Spleen (tissue), 11 donors: Measurements from ENCODE around the gene ARSG. TPM values are rescaled to one million over a fixed set of nuclear protein-coding genes. Genes with fewer than 3 reads are reported as not detected.

Experiments used
- DNase-seq: peaks from one replicate; pipeline ENCODE4 v3.0.0-alpha.2; 2020
- H3K27ac ChIP-seq, 8 donors: fragments of 200-600 bp; sonication (generic) in 7 of 8; 1 replicate in 4 of 8; 2 replicates in 4 of 8; pipeline versions ENCODE4 v1.5.0 to v1.8.0; 2016 to 2021; ENCODE audit warnings: inconsistent platforms in 4 of 8, mild to moderate bottlenecking in 4 of 8, moderate library complexity in 1 of 8
- H3K27me3 ChIP-seq, 7 donors: fragments of 200-600 bp; sonication (generic) in 6 of 7; replicated peaks in 1 of 7; 1 replicate in 4 of 7; 2 replicates in 3 of 7; pipeline versions ENCODE4 v1.5.0 to v1.8.0; 2016 to 2021; ENCODE audit warnings: inconsistent platforms in 3 of 7, mild to moderate bottlenecking in 1 of 7
- H3K36me3 ChIP-seq, 6 donors: fragments of 200-600 bp; sonication (generic) in 5 of 6; 1 replicate in 4 of 6; 2 replicates in 2 of 6; pipeline versions ENCODE4 v1.5.0 to v1.8.0; 2016 to 2021; ENCODE audit warnings: inconsistent platforms in 2 of 6
- H3K4me1 ChIP-seq, 6 donors: fragments of 200-600 bp; sonication (generic) in 5 of 6; 1 replicate in 3 of 6; 2 replicates in 3 of 6; pipeline versions ENCODE4 v1.5.0 to v1.8.0; 2016 to 2021; ENCODE audit warnings: inconsistent platforms in 3 of 6
- H3K4me3 ChIP-seq, 8 donors: fragments of 200-600 bp; sonication (generic) in 7 of 8; 1 replicate in 4 of 8; 2 replicates in 4 of 8; pipeline versions ENCODE4 v1.5.0 to v1.8.0; 2016 to 2021; ENCODE audit warnings: inconsistent platforms in 4 of 8, mild to moderate bottlenecking in 4 of 8, moderate library complexity in 2 of 8
- H3K9me3 ChIP-seq, 8 donors: fragments of 200-600 bp; sonication (generic) in 7 of 8; 1 replicate in 4 of 8; 2 replicates in 4 of 8; pipeline versions ENCODE4 v1.5.0 to v1.8.0; 2016 to 2021; ENCODE audit warnings: inconsistent platforms in 4 of 8
- CTCF ChIP-seq, 11 experiments: fragments of 200-600 bp in 7 of 11; fragments of 450-650 bp in 4 of 11; sonication (generic) in 4 of 11; IDR thresholded peaks in 8 of 11; conservative IDR thresholded peaks in 3 of 11; 1 replicate in 7 of 11; 2 replicates in 4 of 11; pipeline versions ENCODE4 v1.4.0 to v1.8.0; 2016 to 2021; ENCODE audit warnings: antibody characterized with exemption in 11 of 11, inconsistent platforms in 4 of 11, mild to moderate bottlenecking in 1 of 11
- POLR2A ChIP-seq, 3 donors: fragments of 450-650 bp; IDR thresholded peaks; one replicate each; pipeline ENCODE4 v1.5.1; 2017; ENCODE audit warnings: antibody characterized with exemption in 3 of 3, mild to moderate bottlenecking in 1 of 3
- POLR2AphosphoS5 ChIP-seq, 3 donors: sonication (generic); formaldehyde crosslinking; IDR thresholded peaks; one replicate each; pipeline ENCODE4 v1.5.1; 2017; ENCODE audit warnings: antibody characterized with exemption in 3 of 3
- WGBS, 5 donors: extraction: QIAGEN DNeasy Blood & Tissue Kit in 3 of 5; methylation state at CpG; one replicate each; pipeline versions ENCODE4 v1.1.5 to v1.1.7; 2013 to 2018; 5-methylcytosine and 5-hydroxymethylcytosine counted together
- intact Hi-C: fragments of 100-400 bp; cut with DNase I; formaldehyde crosslinking; loops from one replicate; pipeline ENCODE4 v1.15.0; 2023; ENCODE audit warnings: low total_unique reads
- polyA plus RNA-seq, 3 donors: library from polyadenylated mRNA; stranded (reverse); fragments of 200-250 nt; gene quantifications; one replicate each; pipeline ENCODE4 v1.2.1, GENCODE V29; 2013
- total RNA-seq, 7 donors: library from RNA; depleted of rRNA in 3 of 7; stranded (reverse); fragments of >200 nt in 3 of 7; fragmentation: NEBNext Ultra II Directional in 4 of 7; extraction: Animal tissue kit (Norgen Biotek cat#: 25700) in 4 of 7; gene quantifications; one replicate each; pipeline versions ENCODE4 v1.1.0 to v1.2.1, GENCODE V29; 2016 to 2021
- donor health status: healthy with polysubstance abuse.
- donor health status: DM: no; HTN: no; CAD: no; lungs with moderate emphysema.
- donor health status: DM: no; HTN: no; CAD: no.
- donor health status: Bipolar disorder and iron deficiency.
- donor health status: healthy.
- donor health status: DM: no; HTN: no; CAD: no.
- donor health status: DM: yes; HTN: yes; CAD: no.

The ARSG gene
- total and polyA plus RNA-seq, 10 donors: 1.5 to 24.3 (median 14.2) TPM

- intact Hi-C loops: loop anchor here (10.0 kb wide), 1 partner anchor 54 kb away; no protein-coding TSS in a partner anchor
- Histone ChIP-seq H3K27me3 (peaks cover 0 to 24% (median 0%) of the 10 kb centered on the region in 7 donors), H3K4me3 (peak overlapping the region; percentile 60 to 94 (median 73)), H3K36me3 (no peaks in the 10 kb centered on the region), H3K9me3 (no peaks in the 10 kb centered on the region), H3K4me1 (peaks cover 12 to 75% (median 45%) of the 10 kb centered on the region in 6 donors), H3K27ac (peak overlapping the region; percentile 96 to 100 (median 98))
- TF ChIP-seq POLR2AphosphoS5 (IDR thresholded peaks at IDR 0.05): peak; percentile 70 to 78 (median 74)
- no peak for TF ChIP-seq CTCF (IDR thresholded peaks at IDR 0.05 in 8 of 11, conservative IDR thresholded peaks at IDR 0.05 in 3 of 11)
- no peak for TF ChIP-seq POLR2A (IDR thresholded peaks at IDR 0.05)
- WGBS, 5 donors: 0 to 2% (median 1%) methylated on average over 38 to 50 of the region's 50 CpGs
- peak; percentile 91 for DNase-seq
These were observed 884 bp upstream of the ARSG start for GRCh38 chr17:68290268-68290954.

GRCh38 chr17:68291836-68292688, 767 bp downstream of the ARSG start:
- Histone ChIP-seq H3K4me3 (peak overlapping the region; percentile 60 to 94 (median 73)), H3K36me3 (no peaks in the 10 kb centered on the region), H3K27ac (peak overlapping the region; percentile 96 to 100 (median 98)), H3K4me1 (peaks cover 12 to 91% (median 56%) of the 10 kb centered on the region in 6 donors), H3K9me3 (no peaks in the 10 kb centered on the region), H3K27me3 (peaks cover 0 to 28% (median 0%) of the 10 kb centered on the region in 7 donors)
- peak; percentile 100 for DNase-seq
- WGBS, 5 donors: 0 to 2% (median 1%) methylated on average over 28 to 76 of the region's 76 CpGs
- peak; percentile 93 to 98 (median 97) for TF ChIP-seq POLR2AphosphoS5 (IDR thresholded peaks at IDR 0.05)
- TF ChIP-seq POLR2A (IDR thresholded peaks at IDR 0.05): peak; percentile 55 to 89 (median 61)
- peak in 5 of 11 experiments; percentile 12 to 59 (median 53) for TF ChIP-seq CTCF (IDR thresholded peaks at IDR 0.05 in 8 of 11, conservative IDR thresholded peaks at IDR 0.05 in 3 of 11)
- intact Hi-C loops: loop anchor here (10.0 kb wide), 1 partner anchor 53 kb away; no protein-coding TSS in a partner anchor

- WGBS, 5 donors: 50 to 63% (median 60%) methylated on average over 9 of the region's 9 CpGs
- Histone ChIP-seq H3K36me3 (no peaks in the 10 kb centered on the region), H3K9me3 (no peaks in the 10 kb centered on the region), H3K27me3 (peaks cover 0 to 28% (median 0%) of the 10 kb centered on the region in 7 donors), H3K4me3 (peak overlapping the region; percentile 60 to 94 (median 73)), H3K4me1 (peaks cover 12 to 94% (median 62%) of the 10 kb centered on the region in 6 donors), H3K27ac (peak overlapping the region; percentile 96 to 100 (median 98))
- DNase-seq: no peak
- intact Hi-C loops: loop anchor here (10.0 kb wide), 1 partner anchor 52 kb away; no protein-coding TSS in a partner anchor
- no peak for TF ChIP-seq POLR2A (IDR thresholded peaks at IDR 0.05)
- TF ChIP-seq POLR2AphosphoS5 (IDR thresholded peaks at IDR 0.05): no peak
- peak in 1 of 11 experiments; percentile 1 for TF ChIP-seq CTCF (IDR thresholded peaks at IDR 0.05 in 8 of 11, conservative IDR thresholded peaks at IDR 0.05 in 3 of 11)
These were observed 1.4 kb downstream of the ARSG start for GRCh38 chr17:68292689-68293040.
